GM15510 (cell line): Measurements from ENCODE around the gene RNF166.

ENCODE experiments used
- POLR2A ChIP-seq: IDR thresholded peaks from 3 replicates; pipeline ENCODE4 v1.6.1; 2011; ENCODE audit warnings: borderline replicate concordance; ENCODE audit not compliant: insufficient read length; ENCODE audit errors: extremely low read depth

The RNF166 gene

GRCh38 chr16:88721815-88722755 is 15.9 kb upstream of the RNF166 start:
- no peak for TF ChIP-seq POLR2A

- no peak for TF ChIP-seq POLR2A
Measured at GRCh38 chr16:88721236-88721635, 15.0 kb upstream of the RNF166 start.

GRCh38 chr16:88720396-88720970 is 14.3 kb upstream of the RNF166 start:
- TF ChIP-seq POLR2A, result no peak

GRCh38 chr16:88719933-88720296 is 13.7 kb upstream of the RNF166 start:
- TF ChIP-seq POLR2A, result no peak

- no peak for TF ChIP-seq POLR2A
Measured at GRCh38 chr16:88719267-88719932, 13.2 kb upstream of the RNF166 start.

- TF ChIP-seq POLR2A, result no peak
Measured at GRCh38 chr16:88718178-88718577, 12.0 kb upstream of the RNF166 start.

- no peak for TF ChIP-seq POLR2A
Measured at GRCh38 chr16:88716601-88717001, 10.4 kb upstream of the RNF166 start.

GRCh38 chr16:88716201-88716600 is 10.0 kb upstream of the RNF166 start:
- no peak for TF ChIP-seq POLR2A

- TF ChIP-seq POLR2A, result no peak
Measured at GRCh38 chr16:88715312-88716190, 9.3 kb upstream of the RNF166 start.

- peak; percentile 17 for TF ChIP-seq POLR2A
Measured at GRCh38 chr16:88714420-88715302, 8.5 kb upstream of the RNF166 start.

- TF ChIP-seq POLR2A, result no peak
Measured at GRCh38 chr16:88713568-88714419, 7.6 kb upstream of the RNF166 start.

GRCh38 chr16:88713054-88713453 is 6.8 kb upstream of the RNF166 start:
- no peak for TF ChIP-seq POLR2A
